Measurements from ENCODE around the gene ACTL10. TPM values are rescaled to one million over a fixed set of nuclear protein-coding genes. Genes with fewer than 3 reads are reported as not detected.

Gene ACTL10
- total and polyA plus RNA-seq, 2 of the 13 experiments (the other 11 are each of a cell fraction or from before 2014, with no cell fraction given) = not detected

- TF ChIP-seq ZGPAT (CRISPR knock-in tag; IDR thresholded peaks at IDR 0.05) (no peak; the same call in 1 of the 2 replicates), SIN3B (IDR thresholded peaks at IDR 0.05; ENCODE audit: low read length) (no peak), PHF21A (CRISPR knock-in tag; IDR thresholded peaks at IDR 0.05) (peak; percentile 0), PBX2 (CRISPR knock-in tag; IDR thresholded peaks at IDR 0.05) (no peak), FOXK1 (CRISPR knock-in tag; IDR thresholded peaks at IDR 0.05; ENCODE audit: borderline replicate concordance, low read depth) (no peak), HNRNPH1 (optimal IDR thresholded peaks at IDR 0.05; ENCODE audit: low read depth, low read length) (no peak), MBNL3 (CRISPR knock-in tag; conservative IDR thresholded peaks at IDR 0.05) (no peak), ZSCAN31 (CRISPR knock-in tag; IDR thresholded peaks at IDR 0.05; ENCODE audit: low read depth) (no peak), IKZF1 (IDR thresholded peaks at IDR 0.05) (no peak), CERS6 (CRISPR knock-in tag; IDR thresholded peaks at IDR 0.05) (no peak), PRDM10 (CRISPR knock-in tag; IDR thresholded peaks at IDR 0.05; ENCODE audit: low read depth) (no peak), ZHX1 (CRISPR knock-in tag; IDR thresholded peaks at IDR 0.05; ENCODE audit: low read depth) (0 out of 2 replicates have a peak, but pooled peaks have one; percentile 45), ZNF547 (CRISPR knock-in tag; IDR thresholded peaks at IDR 0.05) (no peak; the same call in 1 of the 2 replicates), CC2D1A (CRISPR knock-in tag; IDR thresholded peaks at IDR 0.05) (no peak), GATAD2A (CRISPR knock-in tag; IDR thresholded peaks at IDR 0.05) (no peak), NCOA5 (CRISPR knock-in tag; IDR thresholded peaks at IDR 0.05) (no peak), ZNF788 (CRISPR knock-in tag; IDR thresholded peaks at IDR 0.05; ENCODE audit: borderline replicate concordance) (no peak; the same call in 1 of the 2 replicates)
These were observed 18.8 kb downstream of the ACTL10 start (continued) for GRCh38 chr20:33685328-33686099.
